ENCODE data around the gene GRK4.

GRCh38 chr4:2954358-2955185 is 8.8 kb upstream of the GRK4 start:
- TF ChIP-seq CTCF (IDR thresholded peaks at IDR 0.05) (no peak), POLR2A (IDR thresholded peaks at IDR 0.05) (no peak)
